NCI-H2227 treated with DMSO at 0.1 percent for 48 hours (cell line): ENCODE measurements around the gene ATP11A.

Source experiments
- DNase-seq: peaks from one replicate; lab custom pipeline; 2025; lab: John Stamatoyannopoulos, UW

The ATP11A gene

GRCh38 chr13:112725346-112726015, 35.6 kb downstream of the ATP11A start:
- no peak for DNase-seq

- DNase-seq: no peak
Measured at GRCh38 chr13:112726016-112726767, 36.4 kb downstream of the ATP11A start.

- DNase-seq: no peak
Measured at GRCh38 chr13:112727581-112727980, 37.7 kb downstream of the ATP11A start.

- DNase-seq: no peak
Measured at GRCh38 chr13:112728375-112729126, 38.7 kb downstream of the ATP11A start.

- no peak for DNase-seq
Measured at GRCh38 chr13:112729408-112729807, 39.6 kb downstream of the ATP11A start.

GRCh38 chr13:112730157-112730671, 40.4 kb downstream of the ATP11A start:
- DNase-seq: no peak

- no peak for DNase-seq
Measured at GRCh38 chr13:112731667-112732616, 42.1 kb downstream of the ATP11A start.

GRCh38 chr13:112732679-112733078, 42.8 kb downstream of the ATP11A start:
- DNase-seq: no peak

GRCh38 chr13:112733112-112733511, 43.3 kb downstream of the ATP11A start:
- no peak for DNase-seq

- peak; percentile 6 for DNase-seq
Measured at GRCh38 chr13:112733661-112734379, 44.0 kb downstream of the ATP11A start.

GRCh38 chr13:112734696-112735547, 45.1 kb downstream of the ATP11A start:
- DNase-seq: no peak

- no peak for DNase-seq
Measured at GRCh38 chr13:112735791-112736190, 46.0 kb downstream of the ATP11A start.

GRCh38 chr13:112737294-112737693, 47.5 kb downstream of the ATP11A start:
- DNase-seq: no peak

- no peak for DNase-seq
Measured at GRCh38 chr13:112738606-112739005, 48.8 kb downstream of the ATP11A start.

GRCh38 chr13:112740502-112741131, 50.8 kb downstream of the ATP11A start:
- DNase-seq: no peak

- DNase-seq: no peak
Measured at GRCh38 chr13:112741185-112741755, 51.4 kb downstream of the ATP11A start.

- DNase-seq: no peak
Measured at GRCh38 chr13:112741835-112742570, 52.2 kb downstream of the ATP11A start.

GRCh38 chr13:112742583-112742982, 52.7 kb downstream of the ATP11A start:
- no peak for DNase-seq
